Lower lobe of right lung (tissue), 2 donors: Measurements from ENCODE around the gene PACS2. TPM values are rescaled to one million over a fixed set of nuclear protein-coding genes. Genes with fewer than 3 reads are reported as not detected.
A peak's percentile ranks its signal among the peaks of the same experiment; 100 is the strongest.

Experiments
- ATAC-seq, 2 donors: fragments of 200-7000 bp; cut with Tn5 transposase; one replicate each; pipeline ENCODE4 v1.9.1; 2020 to 2022; ENCODE audit warnings: mild to moderate bottlenecking in 2 of 2, moderate library complexity in 2 of 2
- DNase-seq: peaks from one replicate; pipeline ENCODE4 v3.0.0-alpha.2; 2020
- H3K27ac ChIP-seq: fragments of 200-600 bp; one replicate; pipeline ENCODE4 v1.8.0; 2022
- H3K27me3 ChIP-seq: fragments of 200-600 bp; one replicate; pipeline ENCODE4 v1.8.0; 2022; ENCODE audit warnings: low read depth
- H3K36me3 ChIP-seq: fragments of 200-600 bp; one replicate; pipeline ENCODE4 v1.8.0; 2022; ENCODE audit warnings: mild to moderate bottlenecking
- H3K4me1 ChIP-seq: fragments of 200-600 bp; one replicate; pipeline ENCODE4 v1.8.0; 2022
- H3K4me3 ChIP-seq: fragments of 200-600 bp; one replicate; pipeline ENCODE4 v1.8.0; 2022; ENCODE audit warnings: mild to moderate bottlenecking
- H3K9me3 ChIP-seq: fragments of 200-600 bp; one replicate; pipeline ENCODE4 v1.8.0; 2022
- intact Hi-C: fragments of 100-400 bp; cut with DNase I; formaldehyde crosslinking; loops from one replicate; pipeline ENCODE4 v1.11.0; 2022
- total RNA-seq: library from RNA; stranded (reverse); fragmentation: NEBNext Ultra II Directional; extraction: Animal tissue kit (Norgen Biotek cat#: 25700); gene quantifications from one replicate; pipeline ENCODE4 v1.2.1, GENCODE V29; 2021
- TF ChIP-seq, protein P1 (sequence below): fragments of 200-600 bp; IDR thresholded peaks from one replicate; pipeline ENCODE4 v1.8.0; 2022; ENCODE audit warnings: antibody characterized with exemption, mild to moderate bottlenecking
- donor health status: DM: no; HTN: yes; CAD: no; lungs with severe emphysema.

PACS2 gene
- total RNA-seq, 1 donor from 2014 or later, result 79.7 TPM

DNA sequence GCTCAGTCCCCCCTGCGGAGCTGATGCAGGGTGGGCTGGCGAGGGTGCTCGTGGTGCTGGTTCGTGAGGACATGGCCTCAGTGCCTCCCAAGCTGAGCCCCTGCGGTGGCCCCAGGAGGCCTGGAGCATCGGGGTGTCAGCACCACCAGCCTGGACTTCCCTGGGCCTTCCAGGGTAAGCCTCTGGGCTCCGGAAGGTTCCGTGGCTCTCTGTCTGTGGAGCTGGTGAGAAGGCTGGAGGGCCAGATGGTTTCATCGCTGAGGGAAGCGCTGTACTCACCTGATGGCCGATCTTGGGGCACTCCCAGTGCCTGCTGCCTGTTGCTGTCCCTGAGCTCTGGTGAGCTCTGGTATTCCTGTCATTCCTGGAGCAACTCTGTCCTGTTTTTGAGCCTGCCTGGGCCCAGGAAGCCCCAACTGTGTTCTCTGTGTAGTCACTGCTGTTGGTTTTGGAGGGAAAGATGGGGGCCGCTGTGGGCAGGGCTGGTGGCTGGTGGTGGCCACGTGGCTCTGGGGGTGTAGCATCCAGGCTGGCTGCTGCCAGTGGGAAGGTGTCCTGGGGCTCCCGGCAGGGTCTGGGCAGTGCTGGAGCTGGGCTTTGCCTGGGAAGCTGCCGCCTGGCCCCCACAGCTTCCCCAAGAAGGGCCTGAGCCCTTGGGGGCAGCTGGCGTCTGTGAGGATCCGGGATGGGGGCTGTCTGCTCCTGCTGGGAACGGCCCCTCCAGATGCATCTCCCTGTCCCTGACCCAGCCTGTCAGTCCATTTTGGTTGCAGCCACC, 123.4 kb downstream of the PACS2 start:
- H3K27ac ChIP-seq, result no peak overlapping the region
- H3K27me3 ChIP-seq, result no peaks in the 10 kb centered on the region
- intact Hi-C loops, result no loop called here
- peaks cover 5% of the 10 kb centered on the region for H3K4me1 ChIP-seq
- peaks cover 26% of the 10 kb centered on the region for H3K36me3 ChIP-seq
- DNase-seq, result no peak
- H3K9me3 ChIP-seq, result no peaks in the 10 kb centered on the region
- no peak for ATAC-seq
- TF ChIP-seq, protein P1, sequence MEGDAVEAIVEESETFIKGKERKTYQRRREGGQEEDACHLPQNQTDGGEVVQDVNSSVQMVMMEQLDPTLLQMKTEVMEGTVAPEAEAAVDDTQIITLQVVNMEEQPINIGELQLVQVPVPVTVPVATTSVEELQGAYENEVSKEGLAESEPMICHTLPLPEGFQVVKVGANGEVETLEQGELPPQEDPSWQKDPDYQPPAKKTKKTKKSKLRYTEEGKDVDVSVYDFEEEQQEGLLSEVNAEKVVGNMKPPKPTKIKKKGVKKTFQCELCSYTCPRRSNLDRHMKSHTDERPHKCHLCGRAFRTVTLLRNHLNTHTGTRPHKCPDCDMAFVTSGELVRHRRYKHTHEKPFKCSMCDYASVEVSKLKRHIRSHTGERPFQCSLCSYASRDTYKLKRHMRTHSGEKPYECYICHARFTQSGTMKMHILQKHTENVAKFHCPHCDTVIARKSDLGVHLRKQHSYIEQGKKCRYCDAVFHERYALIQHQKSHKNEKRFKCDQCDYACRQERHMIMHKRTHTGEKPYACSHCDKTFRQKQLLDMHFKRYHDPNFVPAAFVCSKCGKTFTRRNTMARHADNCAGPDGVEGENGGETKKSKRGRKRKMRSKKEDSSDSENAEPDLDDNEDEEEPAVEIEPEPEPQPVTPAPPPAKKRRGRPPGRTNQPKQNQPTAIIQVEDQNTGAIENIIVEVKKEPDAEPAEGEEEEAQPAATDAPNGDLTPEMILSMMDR, result no peak
- no peak overlapping the region for H3K4me3 ChIP-seq

DNA sequence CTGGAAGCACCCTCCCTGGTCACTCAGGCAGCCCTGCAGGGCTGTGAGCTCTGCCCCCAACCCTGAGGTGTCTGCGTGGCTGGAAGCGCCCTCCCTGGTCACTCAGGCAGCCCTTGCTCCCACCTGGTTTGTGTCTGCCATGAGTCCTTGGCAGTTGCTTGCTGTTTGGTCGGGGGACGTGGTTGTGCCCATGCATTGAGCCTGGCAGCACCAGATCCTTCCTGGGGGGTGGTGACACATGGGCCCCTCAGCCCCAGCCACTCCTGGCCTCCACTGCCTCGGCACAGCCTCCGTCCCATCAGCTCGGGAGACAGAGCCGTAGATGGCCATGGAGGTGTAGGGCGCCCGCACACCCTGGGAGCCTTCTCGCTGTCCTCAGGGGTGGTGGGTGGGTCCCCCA, 124.6 kb downstream of the PACS2 start:
- peaks cover 5% of the 10 kb centered on the region for H3K4me1 ChIP-seq
- no peak for ATAC-seq
- no peak for DNase-seq
- intact Hi-C loops, result no loop called here
- H3K9me3 ChIP-seq, result no peaks in the 10 kb centered on the region
- no peak overlapping the region for H3K4me3 ChIP-seq
- H3K27me3 ChIP-seq, result no peaks in the 10 kb centered on the region
- TF ChIP-seq, protein P1, result no peak
- no peak overlapping the region for H3K27ac ChIP-seq
- peaks cover 30% of the 10 kb centered on the region for H3K36me3 ChIP-seq

DNA sequence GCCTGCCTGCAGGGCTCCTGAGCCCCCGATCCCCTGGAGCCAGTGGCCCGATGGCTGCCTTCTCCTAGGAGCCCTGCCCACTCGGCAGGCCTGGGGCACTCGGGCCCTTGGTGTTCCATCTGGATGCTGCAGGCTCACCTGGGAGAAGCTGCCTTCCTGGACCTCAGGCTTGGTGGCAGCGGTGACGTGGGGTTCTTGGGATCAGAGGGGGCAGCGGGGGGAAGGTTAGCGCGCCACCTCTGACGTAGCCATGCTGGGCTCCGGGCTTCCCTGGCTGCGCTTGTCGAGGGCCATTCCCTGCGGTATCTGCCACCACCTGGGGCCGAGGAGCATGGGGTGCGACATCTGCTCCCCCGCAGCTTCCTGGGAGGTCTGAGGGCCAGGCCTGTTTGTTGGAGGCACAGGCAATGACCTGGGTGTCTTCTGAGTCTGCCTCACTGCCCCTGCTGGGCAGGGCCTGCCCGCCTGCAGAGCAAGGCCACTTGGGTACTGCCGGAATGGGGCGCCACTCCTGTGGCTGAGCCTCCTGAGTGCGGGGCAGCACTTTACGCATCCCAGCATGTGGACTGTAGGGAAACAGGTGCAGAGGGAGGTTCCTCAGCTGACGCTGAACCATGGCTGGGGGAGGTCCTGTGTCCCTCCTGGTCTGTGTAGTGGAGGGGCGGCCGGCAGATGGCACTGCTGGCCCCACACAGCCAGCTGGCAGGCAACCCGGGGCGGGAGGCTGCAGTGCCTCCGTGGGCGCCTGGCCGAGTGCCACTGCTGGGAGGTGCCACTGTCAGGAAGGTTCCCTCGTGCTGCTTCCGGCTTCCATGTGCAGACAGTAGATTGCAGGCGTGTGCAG, 125.4 kb downstream of the PACS2 start:
- TF ChIP-seq, protein P1, result no peak
- Histone ChIP-seq H3K4me1 (peaks cover 5% of the 10 kb centered on the region), H3K4me3 (no peak overlapping the region), H3K36me3 (peaks cover 30% of the 10 kb centered on the region), H3K27ac (no peak overlapping the region), H3K9me3 (no peaks in the 10 kb centered on the region), H3K27me3 (no peaks in the 10 kb centered on the region)
- ATAC-seq (peak in 1 of 2 donors; percentile 16), DNase-seq (peak; percentile 40)
- intact Hi-C loops, result no loop called here

DNA sequence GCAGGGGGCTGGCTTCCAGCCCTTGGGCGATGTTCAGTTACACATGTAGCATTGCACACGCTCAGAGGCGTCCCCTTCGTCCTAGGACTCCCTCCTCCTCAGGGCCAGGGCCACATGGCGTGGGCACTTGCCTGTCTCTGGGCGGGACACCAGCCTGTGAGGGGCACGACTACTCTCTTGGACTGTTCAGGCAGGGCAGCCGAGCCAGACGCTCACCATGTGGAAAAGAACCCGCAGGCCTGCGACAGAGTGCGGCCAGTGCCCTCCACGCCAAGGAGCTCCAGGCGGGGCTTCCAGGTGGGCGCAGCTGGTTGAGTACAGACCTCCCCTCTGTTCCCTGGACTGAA, 126.0 kb downstream of the PACS2 start:
- peak; percentile 38 for DNase-seq
- intact Hi-C loops, result no loop called here
- TF ChIP-seq, protein P1, result no peak

DNA sequence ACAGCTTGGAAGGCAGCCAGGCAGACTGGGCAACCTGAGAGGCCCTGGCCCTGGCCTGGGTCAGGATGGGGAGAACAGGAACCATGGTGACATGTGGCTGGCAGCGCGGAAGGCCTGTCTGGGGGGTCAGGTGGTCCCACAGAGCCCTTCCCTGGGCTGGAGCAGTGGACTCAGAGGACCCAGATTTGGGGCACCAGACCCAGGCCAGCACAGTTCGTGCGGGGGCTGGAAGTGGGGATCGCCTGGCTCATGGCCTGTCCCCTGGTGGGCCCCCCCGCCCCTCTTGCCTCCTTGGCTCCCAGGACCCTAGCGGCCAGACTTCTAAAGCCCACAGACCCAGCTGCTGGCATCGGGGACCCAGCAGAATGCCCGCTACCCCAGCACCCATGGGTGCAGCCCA, 126.4 kb downstream of the PACS2 start:
- Histone ChIP-seq H3K4me3 (no peak overlapping the region), H3K36me3 (peaks cover 30% of the 10 kb centered on the region), H3K27me3 (no peaks in the 10 kb centered on the region), H3K27ac (no peak overlapping the region), H3K4me1 (peaks cover 5% of the 10 kb centered on the region), H3K9me3 (no peaks in the 10 kb centered on the region)
- TF ChIP-seq, protein P1, result no peak
- intact Hi-C loops, result no loop called here
- no peak for ATAC-seq
- DNase-seq, result no peak

More for the DNA sequence above, 126.0 kb downstream of the PACS2 start:
- peaks cover 5% of the 10 kb centered on the region for H3K4me1 ChIP-seq
- H3K27me3 ChIP-seq, result no peaks in the 10 kb centered on the region
- no peak overlapping the region for H3K27ac ChIP-seq
- ATAC-seq, result no peak
- H3K4me3 ChIP-seq, result no peak overlapping the region
- no peaks in the 10 kb centered on the region for H3K9me3 ChIP-seq
- peaks cover 30% of the 10 kb centered on the region for H3K36me3 ChIP-seq
